MCF 10A (cell line): ENCODE measurements around the gene GNB4. TPM values are rescaled to one million over a fixed set of nuclear protein-coding genes. Genes with fewer than 3 reads are reported as not detected.
A peak's percentile ranks its signal among the peaks of the same experiment; 100 is the strongest.

ENCODE experiments used
- BruUV-seq: library from RNA; stranded (reverse); fragments of 400-500 nt; replicated peaks from 2 replicates; lab custom pipeline; 2021; lab: Mats Ljungman, UMichigan
- CTCF ChIA-PET: fragments of 300-600 bp; sonication (Branson Sonifier 250); formaldehyde crosslinking; extraction: SDS; loops from one replicate; lab custom pipeline; 2021; ENCODE audit warnings: antibody characterized with exemption, inconsistent platforms; lab: Yijun Ruan, JAX
- POLR2A ChIA-PET: fragments of 300-600, 350-650 bp; sonication (Branson Sonifier 250); formaldehyde crosslinking; extraction: SDS; loops from one replicate; lab custom pipeline; 2020; ENCODE audit warnings: antibody characterized with exemption, inconsistent platforms; lab: Yijun Ruan, JAX
- DNase-seq: peaks from one replicate; pipeline ENCODE4 v3.0.0-alpha.2; 2018; ENCODE audit not compliant: unreplicated experiment
- H3K27ac Mint-ChIP-seq: one replicate; pipeline ENCODE4 v1.8.0; 2022; ENCODE audit warnings: mild to moderate bottlenecking, low read depth, mixed read lengths; ENCODE audit not compliant: unreplicated experiment
- H3K27me3 Mint-ChIP-seq: one replicate; pipeline ENCODE4 v1.8.0; 2022; ENCODE audit warnings: mixed read lengths; ENCODE audit not compliant: insufficient read depth, unreplicated experiment
- H3K36me3 Mint-ChIP-seq: one replicate; pipeline ENCODE4 v1.8.0; 2022; ENCODE audit warnings: mild to moderate bottlenecking, moderate library complexity, mixed read lengths; ENCODE audit not compliant: insufficient read depth, unreplicated experiment
- H3K4me1 Mint-ChIP-seq: one replicate; pipeline ENCODE4 v1.8.0; 2022; ENCODE audit warnings: mixed read lengths; ENCODE audit not compliant: insufficient read depth, unreplicated experiment
- H3K4me3 Mint-ChIP-seq: one replicate; pipeline ENCODE4 v1.8.0; 2022; ENCODE audit warnings: mild to moderate bottlenecking, moderate library complexity, mixed read lengths; ENCODE audit not compliant: unreplicated experiment
- H3K9me3 Mint-ChIP-seq: one replicate; pipeline ENCODE4 v1.8.0; 2022; ENCODE audit warnings: mixed read lengths; ENCODE audit not compliant: unreplicated experiment
- intact Hi-C: fragments of 100-400 bp; cut with micrococcal nuclease; formaldehyde crosslinking; loops from 2 replicates; pipeline ENCODE4 v1.14.1; 2022
- total RNA-seq: library from RNA; stranded (reverse); gene quantifications from 2 replicates; pipeline ENCODE4 v1.2.3, GENCODE V29; 2022
- TF ChIP-seq, protein P1 (sequence below): fragments of 200-600 bp; IDR thresholded peaks from one replicate; pipeline ENCODE4 v1.8.0; 2022; ENCODE audit warnings: antibody characterized with exemption, mild to moderate bottlenecking; ENCODE audit not compliant: unreplicated experiment

Gene GNB4
- total RNA-seq, 1 experiment from 2014 or later = 20.8 TPM

DNA sequence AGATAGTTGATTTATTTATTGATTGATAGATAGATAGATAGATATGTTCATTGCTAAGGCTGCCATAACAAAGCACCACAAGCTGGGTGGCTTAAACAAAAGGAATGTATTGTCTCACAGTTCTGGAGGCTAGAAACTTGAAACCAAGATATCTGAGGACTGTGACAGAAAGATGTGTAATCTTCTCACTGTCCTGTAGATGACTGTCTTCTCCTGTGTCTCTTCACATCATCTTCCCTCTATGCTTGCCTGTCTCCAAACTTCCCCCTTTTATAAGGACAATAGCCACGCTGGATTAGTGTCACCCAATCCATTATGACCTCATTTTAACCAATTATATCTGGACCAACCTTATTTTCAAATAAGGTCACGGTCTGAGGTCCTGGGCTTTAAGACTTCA, 40.9 kb downstream of the GNB4 start:
- BruUV-seq = no TSS peak
- intact Hi-C loops = no loop called here
- Mint-ChIP-seq H3K9me3 (no peaks in the 10 kb centered on the region), H3K36me3 (peaks cover 39% of the 10 kb centered on the region), H3K4me3 (no peak overlapping the region), H3K27me3 (no peaks in the 10 kb centered on the region), H3K27ac (peak overlapping the region; percentile 27), H3K4me1 (no peaks in the 10 kb centered on the region)
- DNase-seq = no peak
- TF ChIP-seq, protein P1, sequence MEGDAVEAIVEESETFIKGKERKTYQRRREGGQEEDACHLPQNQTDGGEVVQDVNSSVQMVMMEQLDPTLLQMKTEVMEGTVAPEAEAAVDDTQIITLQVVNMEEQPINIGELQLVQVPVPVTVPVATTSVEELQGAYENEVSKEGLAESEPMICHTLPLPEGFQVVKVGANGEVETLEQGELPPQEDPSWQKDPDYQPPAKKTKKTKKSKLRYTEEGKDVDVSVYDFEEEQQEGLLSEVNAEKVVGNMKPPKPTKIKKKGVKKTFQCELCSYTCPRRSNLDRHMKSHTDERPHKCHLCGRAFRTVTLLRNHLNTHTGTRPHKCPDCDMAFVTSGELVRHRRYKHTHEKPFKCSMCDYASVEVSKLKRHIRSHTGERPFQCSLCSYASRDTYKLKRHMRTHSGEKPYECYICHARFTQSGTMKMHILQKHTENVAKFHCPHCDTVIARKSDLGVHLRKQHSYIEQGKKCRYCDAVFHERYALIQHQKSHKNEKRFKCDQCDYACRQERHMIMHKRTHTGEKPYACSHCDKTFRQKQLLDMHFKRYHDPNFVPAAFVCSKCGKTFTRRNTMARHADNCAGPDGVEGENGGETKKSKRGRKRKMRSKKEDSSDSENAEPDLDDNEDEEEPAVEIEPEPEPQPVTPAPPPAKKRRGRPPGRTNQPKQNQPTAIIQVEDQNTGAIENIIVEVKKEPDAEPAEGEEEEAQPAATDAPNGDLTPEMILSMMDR = no peak
- ChIA-PET CTCF (interaction anchor here (0.6 to 1.0 kb wide), 2 partner anchors 37 to 151 kb away, joined by 3 read pairs; no protein-coding TSS in a partner anchor), POLR2A (no interaction called here)

DNA sequence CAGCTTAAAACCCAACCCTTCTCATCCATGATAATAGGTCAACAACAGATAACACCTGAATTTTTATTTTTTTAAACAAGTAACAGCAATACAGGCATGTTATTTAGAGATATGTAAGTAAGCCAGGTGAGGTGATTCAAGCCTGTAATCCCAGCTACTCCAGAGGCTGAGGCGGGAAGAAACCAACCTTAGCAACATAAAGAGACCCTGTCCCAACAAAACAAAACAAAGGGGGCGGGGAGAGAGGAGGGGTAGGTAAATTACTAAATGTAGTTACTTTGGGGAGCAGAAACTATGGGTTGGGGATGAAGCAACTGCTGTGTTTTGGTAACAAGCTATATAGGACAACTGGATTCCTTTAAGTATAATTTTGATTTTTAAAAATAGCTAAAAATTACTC, 47.0 kb downstream of the GNB4 start:
- ChIA-PET POLR2A (interaction anchor here (0.7 kb wide), 1 partner anchor 1577 kb away, joined by 3 read pairs; no protein-coding TSS in a partner anchor), CTCF (no interaction called here)
- DNase-seq = no peak
- Mint-ChIP-seq H3K27ac (no peak overlapping the region), H3K9me3 (no peaks in the 10 kb centered on the region), H3K4me3 (no peak overlapping the region), H3K27me3 (no peaks in the 10 kb centered on the region), H3K4me1 (no peaks in the 10 kb centered on the region), H3K36me3 (peaks cover 44% of the 10 kb centered on the region)
- intact Hi-C loops = no loop called here
- no TSS peak for BruUV-seq
- TF ChIP-seq, protein P1 = no peak

DNA sequence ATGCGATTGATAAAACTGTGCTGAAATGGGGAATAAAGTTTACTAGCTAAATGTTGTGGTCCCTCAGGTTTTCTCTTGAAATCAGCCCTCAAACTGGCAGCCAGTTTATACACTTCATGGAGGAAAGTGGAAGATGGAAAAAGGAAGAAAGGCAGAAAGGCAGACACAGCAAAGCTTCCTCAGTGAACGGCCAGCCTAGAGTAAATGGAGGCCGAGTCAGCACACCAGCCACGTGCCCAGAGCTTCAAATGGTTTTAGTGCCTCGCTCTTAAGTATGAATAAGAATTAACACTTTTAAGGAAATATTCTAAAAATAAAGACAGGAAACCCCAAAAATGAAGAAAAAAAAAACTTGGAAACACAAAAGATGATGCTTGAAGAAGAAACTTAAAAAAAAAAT, 48.3 kb downstream of the GNB4 start:
- no TSS peak for BruUV-seq
- TF ChIP-seq, protein P1 = no peak
- ChIA-PET CTCF (interaction anchor here (0.6 kb wide), 1 partner anchor 14 kb away, joined by 5 read pairs; no protein-coding TSS in a partner anchor), POLR2A (no interaction called here)
- DNase-seq = no peak
- Mint-ChIP-seq H3K36me3 (peaks cover 45% of the 10 kb centered on the region), H3K27me3 (no peaks in the 10 kb centered on the region), H3K9me3 (no peaks in the 10 kb centered on the region), H3K4me1 (no peaks in the 10 kb centered on the region), H3K27ac (no peak overlapping the region), H3K4me3 (no peak overlapping the region)
- intact Hi-C loops = no loop called here

DNA sequence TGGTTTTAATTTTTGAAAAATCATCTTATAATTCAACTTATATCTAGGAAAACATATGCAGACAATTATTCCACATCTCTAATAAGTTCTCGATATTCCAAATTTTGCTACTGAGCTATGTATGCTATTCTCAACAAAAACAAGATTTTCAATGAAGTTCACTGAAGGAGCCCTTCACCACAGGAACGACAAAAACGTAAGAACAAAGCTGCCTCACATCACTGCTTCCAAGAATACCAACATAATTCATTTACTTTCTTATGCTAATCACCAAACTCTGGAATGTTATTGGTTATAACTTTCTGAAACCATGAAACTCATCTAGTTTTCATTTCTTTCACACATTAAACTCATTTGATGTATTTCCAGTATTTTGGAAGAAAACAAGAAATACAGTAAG, 49.7 kb downstream of the GNB4 start:
- CTCF ChIA-PET = no interaction called here
- Mint-ChIP-seq H3K4me1 (no peaks in the 10 kb centered on the region), H3K27ac (no peak overlapping the region)

More for the DNA sequence above, 49.7 kb downstream of the GNB4 start:
- TF ChIP-seq, protein P1 = no peak
- no TSS peak for BruUV-seq
- no peaks in the 10 kb centered on the region for H3K27me3 Mint-ChIP-seq
- POLR2A ChIA-PET = interaction anchor here (1.4 kb wide), 1 partner anchor 161 kb away, joined by 5 read pairs; the partner anchor contains the start of gene ACTL6A
- no peak for DNase-seq
- intact Hi-C loops = no loop called here
- no peak overlapping the region for H3K4me3 Mint-ChIP-seq
- H3K36me3 Mint-ChIP-seq = peaks cover 53% of the 10 kb centered on the region
- no peaks in the 10 kb centered on the region for H3K9me3 Mint-ChIP-seq
